Measurements from ENCODE around the gene AEBP1.

AEBP1 gene

DNA sequence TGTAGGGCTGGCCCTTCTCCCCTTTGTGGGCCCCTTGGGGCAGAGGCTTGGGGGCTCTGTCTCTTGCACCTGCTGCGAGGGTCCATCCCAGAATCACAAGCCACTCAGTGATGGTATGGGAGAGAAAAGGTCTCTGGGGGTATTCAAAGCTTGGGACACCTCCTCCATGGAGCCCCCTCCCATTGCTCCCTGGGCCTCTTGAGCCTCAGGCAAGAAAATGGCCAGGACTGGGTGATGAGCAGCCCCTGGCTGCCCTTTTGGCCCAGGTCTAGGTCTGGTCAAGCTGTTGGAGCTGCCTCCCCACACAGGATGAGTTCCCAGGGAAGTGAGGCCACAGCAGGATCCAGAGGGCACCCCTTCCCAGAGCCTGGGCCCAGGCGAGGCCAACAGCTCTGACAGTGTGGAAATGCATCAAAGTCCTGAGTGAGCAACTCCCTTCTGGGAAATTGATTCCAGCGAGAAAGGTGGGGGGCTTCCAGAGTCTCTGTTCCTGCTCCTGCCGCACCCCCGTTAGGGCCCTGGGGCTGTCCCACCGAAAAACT, 40.4 kb downstream of the AEBP1 start:
- no peaks in the 10 kb centered on the region for H3K27me3 Mint-ChIP-seq
- H3K9me3 Mint-ChIP-seq (ENCODE audit: low read depth), result no peaks in the 10 kb centered on the region
- no peak overlapping the region for H3K27ac Mint-ChIP-seq
- peaks cover 4% of the 10 kb centered on the region for H3K4me1 Mint-ChIP-seq (ENCODE audit: low read depth)
- H3K4me3 Mint-ChIP-seq, result no peak overlapping the region
- no peaks in the 10 kb centered on the region for H3K36me3 Mint-ChIP-seq

DNA sequence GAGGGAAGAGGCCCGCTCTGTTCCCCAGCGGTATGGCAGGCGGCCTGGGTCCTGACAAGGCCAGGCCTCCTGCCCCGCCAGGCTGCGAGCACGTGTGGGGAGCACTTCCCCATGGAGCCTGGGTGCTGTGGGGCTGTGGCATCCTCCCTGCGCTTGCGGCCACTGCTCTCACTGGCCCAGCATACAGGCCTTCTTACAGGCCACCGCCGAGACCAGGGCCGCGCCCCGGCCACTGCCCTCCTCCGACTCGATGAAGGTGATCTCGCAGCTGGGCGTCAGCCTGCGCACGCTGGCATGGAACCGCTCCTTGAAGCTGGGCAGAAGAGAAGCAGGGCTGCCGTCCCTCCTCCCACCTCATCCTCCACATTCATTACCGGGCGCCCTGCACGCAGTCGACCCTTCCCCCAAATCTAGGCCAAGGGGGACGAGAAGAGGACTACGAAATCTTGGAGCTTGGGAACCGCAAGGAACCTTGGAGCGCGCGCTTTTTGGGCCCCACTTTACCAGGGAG, 40.9 kb downstream of the AEBP1 start:
- H3K9me3 Mint-ChIP-seq (ENCODE audit: low read depth), result no peaks in the 10 kb centered on the region
- no peaks in the 10 kb centered on the region for H3K36me3 Mint-ChIP-seq
- peaks cover 4% of the 10 kb centered on the region for H3K4me1 Mint-ChIP-seq (ENCODE audit: low read depth)
- peak overlapping the region; percentile 84 for H3K27ac Mint-ChIP-seq
- H3K27me3 Mint-ChIP-seq, result no peaks in the 10 kb centered on the region
- H3K4me3 Mint-ChIP-seq, result peak overlapping the region; percentile 83

DNA sequence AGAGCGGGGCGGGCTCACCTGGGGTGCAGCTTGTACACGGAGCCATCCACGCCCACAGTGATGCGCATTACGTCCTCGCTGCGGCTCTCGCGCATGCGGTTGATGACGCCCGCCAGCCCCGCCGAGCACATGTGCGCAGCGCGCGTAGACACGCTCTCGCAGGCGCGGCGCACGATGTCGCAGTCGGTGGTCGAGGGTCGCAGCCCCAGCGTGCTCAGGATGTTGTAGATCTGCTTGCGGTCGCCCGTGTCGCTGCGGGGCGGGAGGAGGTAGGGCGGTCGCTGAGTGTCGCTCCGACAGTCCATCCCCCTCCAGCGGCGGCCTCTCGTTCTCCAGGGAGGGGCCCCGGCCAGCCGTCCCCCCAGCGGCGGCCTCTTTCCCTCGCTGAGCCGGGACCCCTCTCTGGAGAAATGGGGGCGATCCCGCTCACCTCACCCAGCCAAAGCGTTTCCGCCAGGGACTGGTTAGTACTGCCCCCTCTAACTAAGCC, 41.4 kb downstream of the AEBP1 start:
- Mint-ChIP-seq H3K36me3 (no peaks in the 10 kb centered on the region), H3K27me3 (no peaks in the 10 kb centered on the region), H3K27ac (peak overlapping the region; percentile 84), H3K9me3 (ENCODE audit: low read depth) (no peaks in the 10 kb centered on the region), H3K4me3 (peak overlapping the region; percentile 83), H3K4me1 (ENCODE audit: low read depth) (peaks cover 4% of the 10 kb centered on the region)

DNA sequence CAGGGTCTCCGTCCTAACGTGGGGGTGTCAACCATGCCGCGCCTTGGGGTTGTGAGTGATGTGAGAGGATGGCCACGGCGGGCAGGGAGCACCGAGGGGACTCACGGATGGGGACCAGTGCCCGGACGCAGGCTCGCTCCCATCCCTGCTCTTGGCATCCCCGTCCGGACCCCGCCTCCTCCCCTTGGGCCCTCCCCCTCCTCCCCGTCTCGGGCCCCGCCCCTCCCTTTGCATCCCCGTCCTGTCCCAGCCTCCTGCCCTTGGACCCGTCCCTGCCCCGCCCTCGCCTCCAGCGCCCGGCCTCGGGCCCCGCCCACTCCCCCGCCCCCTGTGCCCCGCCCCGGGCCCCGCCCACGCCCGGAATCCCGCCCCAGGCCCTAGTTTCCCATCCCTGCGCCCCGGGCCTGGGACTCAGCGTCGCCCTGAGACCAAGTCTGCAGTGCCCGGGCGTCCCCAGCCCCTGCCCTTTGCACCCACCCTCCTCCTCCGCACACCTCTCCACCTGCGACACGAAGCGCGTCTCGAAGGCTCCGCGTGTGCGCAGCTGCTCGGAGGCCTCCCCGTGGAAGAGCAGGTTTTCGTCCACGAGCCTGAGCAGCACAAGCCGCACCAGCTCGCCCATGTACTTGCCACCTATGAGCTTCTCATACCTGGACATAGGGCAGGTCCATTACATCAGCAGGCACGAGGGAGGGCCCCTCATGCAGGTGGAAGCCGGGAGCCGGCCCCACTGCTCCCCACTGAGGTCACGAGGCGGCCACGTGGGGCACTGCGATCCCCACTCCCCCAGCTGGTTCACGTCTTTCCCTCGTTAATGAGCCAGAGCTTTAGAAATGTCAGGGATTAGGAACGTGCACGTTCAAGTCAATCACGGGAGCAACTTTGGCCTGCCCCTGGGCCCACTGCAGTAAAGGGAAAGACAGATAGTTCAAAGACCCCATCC, 42.1 kb downstream of the AEBP1 start:
- H3K4me1 Mint-ChIP-seq (ENCODE audit: low read depth), result peaks cover 4% of the 10 kb centered on the region
- H3K27me3 Mint-ChIP-seq, result no peaks in the 10 kb centered on the region
- no peak overlapping the region for H3K27ac Mint-ChIP-seq
- H3K36me3 Mint-ChIP-seq, result no peaks in the 10 kb centered on the region
- H3K9me3 Mint-ChIP-seq (ENCODE audit: low read depth), result no peaks in the 10 kb centered on the region
- H3K4me3 Mint-ChIP-seq, result peak overlapping the region; percentile 83

DNA sequence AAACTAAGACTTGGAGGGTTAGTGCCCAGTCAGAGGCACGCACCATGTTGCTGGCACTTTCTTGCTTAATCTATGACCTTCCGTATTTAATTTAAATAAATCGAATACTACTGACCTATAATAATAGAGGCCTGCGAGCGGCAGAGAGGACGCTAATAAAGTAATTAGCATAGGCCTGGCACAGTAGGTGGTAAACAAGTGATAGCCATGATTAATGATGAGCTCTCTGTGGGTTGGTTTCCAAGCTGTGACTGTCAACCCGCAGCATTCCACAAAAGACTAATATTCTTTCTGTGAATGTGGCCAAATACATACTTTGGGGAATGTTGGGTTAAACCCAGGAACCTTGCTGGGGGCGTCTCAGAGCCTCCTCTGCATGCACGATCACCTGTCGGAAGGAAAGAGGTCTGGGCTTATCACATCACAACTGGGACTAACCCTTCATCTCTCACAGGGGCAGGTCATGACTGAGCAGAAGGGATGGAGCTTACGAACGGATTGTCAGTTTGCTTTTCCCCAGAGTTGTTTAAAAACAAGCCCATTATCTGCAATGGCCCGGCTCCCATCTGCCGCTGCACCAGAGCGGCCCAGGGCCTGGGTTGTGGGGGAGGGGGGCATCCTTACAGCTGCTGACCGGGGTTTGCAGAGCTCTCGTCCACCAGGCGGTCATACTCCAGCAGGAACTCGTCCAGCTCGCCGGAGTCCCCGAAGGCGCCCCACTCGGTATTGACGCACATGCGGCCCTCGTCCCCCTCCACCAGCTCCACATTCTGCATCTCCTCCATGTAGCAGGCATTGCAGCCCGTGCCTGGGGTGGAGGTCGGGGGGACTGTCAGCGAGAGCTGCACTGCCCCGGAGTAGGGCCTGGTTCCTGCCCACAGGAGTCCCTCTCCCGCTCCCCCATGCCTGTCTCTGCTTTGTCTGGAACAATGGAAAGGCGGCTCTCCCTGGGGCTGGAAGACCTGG, 43.2 kb downstream of the AEBP1 start:
- Mint-ChIP-seq H3K4me1 (ENCODE audit: low read depth) (peaks cover 4% of the 10 kb centered on the region), H3K9me3 (ENCODE audit: low read depth) (no peaks in the 10 kb centered on the region), H3K27me3 (no peaks in the 10 kb centered on the region), H3K4me3 (peak overlapping the region; percentile 17), H3K36me3 (no peaks in the 10 kb centered on the region), H3K27ac (no peak overlapping the region)

DNA sequence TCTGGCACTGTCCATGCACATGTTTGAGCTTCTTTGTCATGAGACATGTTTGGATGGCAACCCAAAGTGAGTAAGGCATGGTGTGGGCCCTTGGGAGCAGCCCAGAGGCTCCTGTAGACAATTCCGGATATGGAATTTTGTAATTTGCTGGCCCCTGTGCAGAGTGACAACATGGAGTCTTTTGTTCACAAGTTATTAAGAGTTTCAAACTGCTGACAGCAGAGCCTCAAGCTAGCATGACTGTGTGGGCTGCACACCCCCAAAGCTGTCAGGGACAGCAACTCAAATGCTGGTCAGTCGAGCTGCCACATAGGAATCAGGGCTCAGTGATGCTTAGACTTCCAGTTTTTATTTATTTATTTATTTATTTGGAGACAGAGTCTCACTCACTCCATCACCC, 44.0 kb downstream of the AEBP1 start:
- Mint-ChIP-seq H3K27ac (no peak overlapping the region), H3K9me3 (ENCODE audit: low read depth) (no peaks in the 10 kb centered on the region), H3K36me3 (no peaks in the 10 kb centered on the region), H3K4me3 (no peak overlapping the region), H3K4me1 (ENCODE audit: low read depth) (peaks cover 4% of the 10 kb centered on the region), H3K27me3 (no peaks in the 10 kb centered on the region)

DNA sequence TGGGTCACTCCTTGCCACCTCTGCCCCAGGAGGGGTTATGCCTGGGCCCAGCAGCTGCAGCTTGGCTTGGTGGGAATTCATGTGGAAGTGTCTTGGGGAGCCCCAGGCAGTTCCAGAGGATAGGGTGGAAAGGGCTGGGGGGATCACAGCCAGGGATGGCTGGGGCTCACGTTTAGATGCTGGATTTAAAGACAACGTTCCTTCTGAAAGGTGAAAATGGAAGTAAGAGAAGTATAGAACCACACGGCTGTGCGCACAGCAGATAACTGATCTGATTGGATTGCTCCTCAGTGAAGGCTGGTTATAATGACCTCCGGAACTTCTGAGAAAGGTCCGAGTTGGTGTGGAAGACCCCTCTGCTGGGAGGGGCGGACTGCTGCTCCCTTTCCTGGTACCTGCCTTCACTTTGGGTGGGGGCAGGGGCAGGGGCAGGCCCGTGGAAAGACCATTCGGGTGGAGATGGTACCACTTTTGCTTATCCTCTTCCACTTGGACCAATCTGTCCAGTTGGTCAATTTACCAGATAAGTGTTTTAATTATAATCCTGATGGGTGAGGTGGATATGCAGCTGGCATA, 44.9 kb downstream of the AEBP1 start:
- no peaks in the 10 kb centered on the region for H3K9me3 Mint-ChIP-seq (ENCODE audit: low read depth)
- no peaks in the 10 kb centered on the region for H3K27me3 Mint-ChIP-seq
- H3K36me3 Mint-ChIP-seq, result no peaks in the 10 kb centered on the region
- H3K27ac Mint-ChIP-seq, result peak overlapping the region; percentile 68
- H3K4me3 Mint-ChIP-seq, result no peak overlapping the region
- H3K4me1 Mint-ChIP-seq (ENCODE audit: low read depth), result peaks cover 4% of the 10 kb centered on the region

DNA sequence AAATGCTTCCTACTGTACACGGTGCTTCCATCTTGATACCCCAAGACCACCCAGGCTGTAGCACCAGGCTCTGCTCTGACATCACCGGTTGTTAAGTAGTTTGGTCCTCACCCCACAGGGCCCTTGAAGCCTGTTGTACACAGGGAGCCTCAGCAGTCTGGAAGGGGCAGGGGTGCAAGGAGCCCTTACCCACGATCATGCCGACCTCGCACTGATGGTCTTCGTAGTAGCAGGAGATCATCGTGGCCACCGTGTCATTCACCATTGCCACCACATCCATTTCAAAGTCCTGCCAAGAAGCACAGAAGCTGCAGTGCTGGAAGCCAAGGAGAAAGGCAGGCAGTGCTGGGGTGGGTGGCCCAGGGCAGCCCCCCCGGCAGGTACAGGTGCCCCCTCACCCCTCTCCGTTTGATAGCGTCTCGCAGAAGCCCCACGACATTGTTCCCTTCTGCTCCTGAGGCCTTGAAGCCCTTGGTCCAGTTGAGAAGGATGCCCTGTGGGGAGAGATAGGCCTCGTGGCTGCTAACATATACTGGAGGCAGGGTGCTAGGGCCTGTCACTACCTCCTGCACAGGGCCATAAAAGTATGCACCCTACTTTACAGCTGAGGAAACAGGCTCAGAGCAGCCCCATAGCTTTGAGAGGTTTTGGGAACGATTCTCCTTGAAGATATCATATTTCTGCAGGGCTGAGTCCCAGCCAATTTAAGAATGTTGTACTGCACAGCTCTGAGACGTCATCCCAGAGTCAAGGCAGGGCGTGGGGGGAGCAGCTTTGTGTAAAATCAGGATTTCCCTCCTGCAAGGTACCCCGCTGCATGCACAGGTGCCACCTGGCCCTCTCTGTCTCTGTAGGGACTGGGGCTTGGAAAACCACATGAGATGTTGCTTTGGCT, 45.7 kb downstream of the AEBP1 start:
- H3K4me3 Mint-ChIP-seq, result no peak overlapping the region
- peaks cover 4% of the 10 kb centered on the region for H3K4me1 Mint-ChIP-seq (ENCODE audit: low read depth)
- H3K9me3 Mint-ChIP-seq (ENCODE audit: low read depth), result no peaks in the 10 kb centered on the region
- no peak overlapping the region for H3K27ac Mint-ChIP-seq
- no peaks in the 10 kb centered on the region for H3K36me3 Mint-ChIP-seq
- no peaks in the 10 kb centered on the region for H3K27me3 Mint-ChIP-seq

DNA sequence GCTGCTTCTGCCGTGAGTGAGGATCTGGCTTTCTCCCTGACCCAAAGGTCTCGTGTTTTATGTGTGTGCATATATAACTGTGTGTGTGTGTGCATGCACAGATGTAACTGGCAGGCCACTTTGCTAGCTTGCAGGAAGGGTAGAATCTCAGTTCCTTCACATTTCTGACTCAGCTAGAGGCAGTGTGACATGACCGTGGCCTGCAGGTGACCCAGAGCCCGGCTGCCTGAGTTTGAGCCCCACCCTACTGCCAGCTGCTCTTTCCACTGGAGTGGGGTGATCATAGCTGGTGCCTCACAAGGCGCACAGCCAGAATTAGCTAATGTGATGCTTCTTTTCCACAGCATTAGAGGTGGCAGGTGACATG, 46.3 kb downstream of the AEBP1 start:
- Mint-ChIP-seq H3K27ac (no peak overlapping the region), H3K4me3 (no peak overlapping the region), H3K4me1 (ENCODE audit: low read depth) (peaks cover under 1% of the 10 kb centered on the region), H3K27me3 (no peaks in the 10 kb centered on the region), H3K9me3 (ENCODE audit: low read depth) (no peaks in the 10 kb centered on the region), H3K36me3 (no peaks in the 10 kb centered on the region)

DNA sequence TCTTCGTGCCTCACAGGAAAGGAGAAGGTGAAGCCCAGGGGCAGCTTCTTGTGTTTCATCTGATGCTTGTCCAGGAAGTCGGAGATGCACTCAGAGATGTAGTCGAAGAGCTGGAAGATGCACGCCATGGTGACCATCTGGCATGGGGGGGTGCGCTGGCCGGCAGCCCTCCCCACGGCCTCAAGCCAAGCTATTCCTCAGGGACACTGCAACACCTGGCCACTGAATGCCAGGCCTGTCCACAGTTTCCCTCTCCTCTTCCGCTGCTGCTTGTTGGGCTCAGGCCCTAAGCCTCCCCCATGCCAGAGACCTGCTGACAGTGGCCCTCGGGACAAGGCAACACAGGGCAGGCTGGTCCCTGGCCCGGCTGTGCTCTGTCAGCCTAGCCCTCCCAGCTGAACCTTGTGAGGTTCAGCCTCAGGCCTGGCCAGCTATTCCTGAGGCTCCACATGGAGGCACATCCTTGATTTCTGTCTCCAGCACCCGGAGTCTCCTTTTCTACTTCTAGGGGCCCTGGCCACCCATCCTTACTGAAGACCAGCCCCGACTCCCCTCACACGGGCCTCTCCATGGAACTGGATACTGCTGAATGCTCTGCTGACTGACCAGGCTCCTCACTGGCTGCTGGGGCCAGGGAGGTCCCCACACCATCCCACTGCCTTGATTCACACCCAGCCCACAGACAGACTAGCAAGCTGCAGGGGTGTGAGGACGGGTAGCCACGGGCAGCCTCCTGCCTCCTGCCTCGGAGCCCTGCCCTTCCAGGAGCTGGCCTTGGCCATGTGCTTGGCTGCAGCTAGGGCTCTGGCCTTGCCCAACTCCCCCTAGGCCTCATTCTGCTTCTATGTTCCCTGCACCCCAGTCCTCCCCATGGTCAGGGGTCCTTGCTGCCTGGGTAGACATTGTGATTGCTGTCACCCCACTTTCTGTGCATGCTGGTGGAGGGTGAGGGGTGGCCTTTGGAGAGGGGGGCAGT, 47.1 kb downstream of the AEBP1 start:
- no peaks in the 10 kb centered on the region for H3K9me3 Mint-ChIP-seq (ENCODE audit: low read depth)

DNA sequence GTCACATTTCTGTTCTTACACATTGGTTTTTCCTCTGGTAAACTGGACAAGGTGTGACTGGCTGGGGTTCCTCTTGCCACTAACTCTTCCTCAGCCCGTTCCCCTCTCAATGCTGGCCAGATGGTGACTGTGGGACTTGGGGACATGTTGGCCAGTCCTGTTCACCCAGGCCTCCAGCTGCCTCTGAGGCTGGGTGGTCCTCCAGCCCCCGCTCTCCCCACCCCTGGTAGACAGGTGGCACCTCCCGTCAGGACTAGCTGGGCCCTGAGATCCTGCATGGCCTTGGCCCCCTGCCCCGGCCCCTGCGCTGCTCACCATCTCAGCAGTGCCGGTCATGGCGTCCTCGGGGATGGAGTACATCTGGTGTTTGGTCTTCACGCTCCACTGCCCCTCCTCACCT, 47.8 kb downstream of the AEBP1 start:
- Mint-ChIP-seq H3K4me3 (no peak overlapping the region), H3K4me1 (ENCODE audit: low read depth) (no peaks in the 10 kb centered on the region), H3K27ac (no peak overlapping the region), H3K27me3 (no peaks in the 10 kb centered on the region), H3K9me3 (ENCODE audit: low read depth) (no peaks in the 10 kb centered on the region), H3K36me3 (no peaks in the 10 kb centered on the region)

More for the DNA sequence above, 47.1 kb downstream of the AEBP1 start:
- H3K27me3 Mint-ChIP-seq, result no peaks in the 10 kb centered on the region
- no peaks in the 10 kb centered on the region for H3K4me1 Mint-ChIP-seq (ENCODE audit: low read depth)
- no peak overlapping the region for H3K4me3 Mint-ChIP-seq
- H3K27ac Mint-ChIP-seq, result no peak overlapping the region
- H3K36me3 Mint-ChIP-seq, result no peaks in the 10 kb centered on the region

DNA sequence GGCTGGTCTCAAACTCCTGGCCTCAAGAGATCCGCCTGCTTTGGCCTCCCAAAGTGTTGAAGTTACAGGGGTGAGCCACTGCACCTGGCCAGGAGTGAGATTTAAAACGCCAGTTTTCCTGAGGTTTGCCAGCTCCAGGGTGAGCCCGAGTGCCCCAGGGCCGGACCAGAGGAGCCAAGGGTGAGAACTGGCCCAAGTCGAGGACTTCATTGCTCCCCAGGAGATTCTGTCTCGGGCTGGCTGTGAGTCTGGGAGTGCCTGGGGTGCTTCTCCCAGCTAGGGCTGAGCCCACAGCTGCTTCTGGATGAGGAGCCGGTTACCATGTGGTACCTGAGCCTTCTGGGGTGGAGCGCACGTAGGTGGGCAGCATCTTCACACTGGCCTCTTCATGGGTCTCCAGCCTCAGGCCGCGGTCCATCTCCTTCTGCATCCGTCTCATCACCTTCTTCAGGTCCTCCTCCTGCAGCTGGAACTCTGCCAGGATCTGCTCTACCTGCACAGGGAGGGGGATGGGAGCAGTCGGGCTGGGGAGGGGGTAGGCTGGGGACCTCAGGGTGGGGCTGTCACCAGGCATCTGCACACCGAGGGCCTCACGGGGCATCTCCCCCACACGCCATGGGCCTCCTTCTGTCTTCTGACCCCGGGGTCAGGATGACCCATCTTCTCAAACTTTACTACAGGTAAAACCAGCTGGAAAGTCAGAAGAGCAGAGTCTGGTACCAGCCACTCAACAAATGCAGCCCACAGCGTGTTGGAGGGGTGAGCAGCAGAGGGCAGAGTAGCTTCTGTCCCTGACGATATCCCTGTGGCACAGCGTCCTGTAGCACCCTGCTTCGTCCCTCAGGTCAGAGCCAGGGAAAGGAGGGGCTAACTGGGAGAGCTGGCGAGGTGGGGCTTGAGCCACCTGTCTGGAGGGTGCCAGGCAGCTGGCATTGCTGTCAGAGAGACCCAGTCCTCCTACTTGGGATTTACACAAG, 49.1 kb downstream of the AEBP1 start:
- H3K4me1 Mint-ChIP-seq (ENCODE audit: low read depth), result no peaks in the 10 kb centered on the region
- H3K4me3 Mint-ChIP-seq, result no peak overlapping the region
- H3K36me3 Mint-ChIP-seq, result no peaks in the 10 kb centered on the region
- H3K27me3 Mint-ChIP-seq, result no peaks in the 10 kb centered on the region
- H3K27ac Mint-ChIP-seq, result no peak overlapping the region
- H3K9me3 Mint-ChIP-seq (ENCODE audit: low read depth), result no peaks in the 10 kb centered on the region
